Sigmoid colon (tissue), 7 donors: ENCODE results near the gene RHBDF2. TPM values are rescaled to one million over a fixed set of nuclear protein-coding genes. Genes with fewer than 3 reads are reported as not detected.
"Not testable (repeated sequence)": the region's sequence is repeated elsewhere in the genome, so short reads cannot be mapped to it uniquely, and the experiment has no call there.

ENCODE experiments used
- DNase-seq: peaks from one replicate; pipeline ENCODE4 v3.0.0-alpha.2; 2019
- H3K27ac ChIP-seq, 4 donors: fragments of 200-600 bp; sonication (generic); one replicate each; pipeline ENCODE4 v1.5.1; 2016 to 2019; ENCODE audit warnings: mild to moderate bottlenecking in 1 of 4
- H3K27me3 ChIP-seq, 3 donors: fragments of 200-600 bp; sonication (generic); one replicate each; pipeline ENCODE4 v1.5.1; 2019; ENCODE audit warnings: mild to moderate bottlenecking in 1 of 3
- H3K36me3 ChIP-seq, 4 donors: fragments of 200-600 bp; sonication (generic); one replicate each; pipeline ENCODE4 v1.5.1; 2016 to 2019
- H3K4me1 ChIP-seq, 4 donors: fragments of 200-600 bp; sonication (generic); one replicate each; pipeline ENCODE4 v1.5.1; 2017 to 2019
- H3K4me3 ChIP-seq, 4 donors: fragments of 200-600 bp; sonication (generic); one replicate each; pipeline ENCODE4 v1.5.1; 2017 to 2019; ENCODE audit warnings: mild to moderate bottlenecking in 2 of 4, moderate library complexity in 1 of 4
- H3K9me3 ChIP-seq, 4 donors: fragments of 200-600 bp in 3 of 4; sonication (generic) in 3 of 4; one replicate each; pipeline versions ENCODE4 v1.5.1 to v1.6.1; 2013 to 2019
- EP300 ChIP-seq, 4 donors: sonication (generic); formaldehyde crosslinking; IDR thresholded peaks; one replicate each; pipeline ENCODE4 v1.6.1; 2017; ENCODE audit warnings: antibody characterized with exemption in 4 of 4
- POLR2A ChIP-seq, 2 donors: fragments of 450-650 bp; IDR thresholded peaks; one replicate each; pipeline ENCODE4 v1.6.1; 2016; ENCODE audit warnings: antibody characterized with exemption in 2 of 2, mild to moderate bottlenecking in 2 of 2, moderate library complexity in 2 of 2
- POLR2AphosphoS5 ChIP-seq, 4 donors: sonication (generic); formaldehyde crosslinking; IDR thresholded peaks; one replicate each; pipeline ENCODE4 v1.6.1; 2017; ENCODE audit warnings: antibody characterized with exemption in 4 of 4
- WGBS, 2 donors: extraction: QIAGEN DNeasy Blood & Tissue Kit; methylation state at CpG; one replicate each; pipeline ENCODE4 v1.1.7; 2013; 5-methylcytosine and 5-hydroxymethylcytosine counted together
- intact Hi-C: fragments of 100-400 bp; cut with DNase I; formaldehyde crosslinking; loops from one replicate; pipeline ENCODE4 v1.15.1; 2023
- polyA plus RNA-seq, 3 donors: library from polyadenylated mRNA; stranded (reverse); fragments of 200-250 nt; gene quantifications; one replicate each; pipeline ENCODE4 v1.2.3, GENCODE V29; 2013
- total RNA-seq, 4 donors: library from RNA; depleted of rRNA; stranded (reverse); fragments of >200 nt; gene quantifications; one replicate each; pipeline ENCODE4 v1.1.0, GENCODE V29; 2016
- TF ChIP-seq, protein P1 (sequence below), 4 experiments: fragments of 450-650 bp in 3 of 4; fragments of 200-600 bp in 1 of 4; IDR thresholded peaks; one replicate each; pipeline ENCODE4 v1.5.1; 2016 to 2019; ENCODE audit warnings: antibody characterized with exemption in 4 of 4, mild to moderate bottlenecking in 3 of 4, moderate library complexity in 2 of 4
- donor health status: healthy with polysubstance abuse.
- donor health status: Bipolar disorder and iron deficiency.
- donor health status: healthy.

RHBDF2 gene
- total and polyA plus RNA-seq, 7 donors, result 1.2 to 35.7 (median 11.1) TPM

DNA sequence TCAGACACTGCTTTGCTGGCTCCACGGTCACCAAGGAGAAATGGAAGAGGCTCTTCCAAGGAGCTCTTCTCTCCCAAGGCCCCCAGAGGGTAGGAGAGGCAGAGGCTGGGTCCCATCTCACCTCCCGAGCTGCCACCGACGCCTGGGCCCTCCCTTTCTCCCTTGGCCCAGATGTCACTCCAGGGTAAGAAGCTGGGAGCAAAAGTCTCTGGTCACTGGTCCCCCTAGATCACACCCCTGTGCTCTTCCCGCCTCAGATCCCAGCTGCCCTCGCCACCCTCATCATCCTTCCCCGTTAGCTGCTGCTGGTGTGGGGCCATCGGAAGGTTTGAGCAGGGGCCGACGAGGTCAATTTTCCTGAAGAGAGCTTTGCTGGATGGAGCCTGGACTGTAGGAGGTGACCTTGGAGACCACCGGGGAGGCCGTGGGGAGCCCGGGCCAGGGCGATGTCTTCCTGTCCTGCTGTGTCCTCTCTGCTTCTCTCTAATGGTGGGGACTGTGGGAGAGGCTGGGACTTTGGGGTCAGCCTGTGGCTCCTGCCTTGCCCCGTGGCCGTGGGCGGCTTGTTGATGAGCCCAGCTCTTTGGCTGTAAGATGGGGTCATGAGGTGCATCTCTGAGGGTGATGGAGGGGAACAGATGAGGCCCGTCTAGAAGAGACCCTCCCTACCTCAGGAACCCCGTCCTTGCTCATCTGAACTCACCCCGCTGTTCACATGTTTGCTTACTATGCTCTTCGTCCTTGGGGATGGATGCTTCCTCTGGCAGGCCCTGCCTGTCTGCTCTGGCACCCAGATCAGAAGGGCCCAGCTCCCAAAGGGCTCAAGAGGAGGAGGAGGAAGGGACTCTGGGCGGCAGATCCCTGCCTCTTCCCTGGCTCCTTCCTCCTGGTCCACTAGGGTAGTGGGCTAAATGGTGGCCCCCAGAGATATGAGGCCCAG lies 11.4 kb upstream of the RHBDF2 start:
- WGBS, 2 donors, result 74 to 86% methylated on average over 22 of the region's 22 CpGs
- no peaks in the 10 kb centered on the region for H3K9me3 ChIP-seq
- intact Hi-C loops, result no loop called here

DNA sequence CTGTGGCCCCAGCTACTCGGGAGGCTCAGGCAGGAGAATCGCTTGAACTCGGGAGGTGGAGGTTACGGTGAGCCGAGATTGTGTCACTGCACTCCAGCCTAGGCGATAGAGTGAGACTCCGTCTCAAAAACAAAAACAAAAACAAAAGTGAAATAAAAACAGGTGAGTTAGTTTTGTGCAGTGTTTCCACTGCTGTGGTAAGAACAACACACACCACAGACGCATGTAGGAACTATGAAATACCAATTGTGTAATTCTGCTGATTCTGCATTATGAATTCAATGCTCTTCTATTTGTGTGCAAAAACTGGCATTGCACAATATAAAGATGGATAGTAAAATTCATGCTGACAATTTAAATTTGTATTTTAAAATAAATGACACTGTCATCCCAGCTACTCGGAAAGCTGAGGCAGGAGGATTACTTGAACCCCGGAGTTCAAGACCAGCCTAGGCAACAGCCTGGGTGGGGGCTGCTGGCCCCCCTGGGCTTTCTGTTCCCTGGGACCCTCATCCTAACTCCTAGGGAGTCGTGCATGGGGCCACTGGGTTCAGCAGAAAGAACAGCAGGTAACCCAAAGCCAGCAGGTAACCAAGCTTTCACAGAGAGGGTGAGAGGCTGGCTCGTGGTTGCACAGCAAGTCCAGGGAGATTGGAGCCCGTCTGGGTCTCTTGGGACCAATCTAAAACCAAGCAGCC lies 10.6 kb upstream of the RHBDF2 start:
- DNase-seq, result no peak
- H3K9me3 ChIP-seq, result no peaks in the 10 kb centered on the region
- intact Hi-C loops, result no loop called here

More for the DNA sequence above, 11.4 kb upstream of the RHBDF2 start:
- peaks cover 0 to 19% (median 3%) of the 10 kb centered on the region in 4 donors for H3K4me1 ChIP-seq
- DNase-seq, result no peak
- TF ChIP-seq EP300 (IDR thresholded peaks at IDR 0.05) (no peak), POLR2AphosphoS5 (IDR thresholded peaks at IDR 0.05) (no peak), POLR2A (IDR thresholded peaks at IDR 0.05) (no peak)
- TF ChIP-seq, protein P1, sequence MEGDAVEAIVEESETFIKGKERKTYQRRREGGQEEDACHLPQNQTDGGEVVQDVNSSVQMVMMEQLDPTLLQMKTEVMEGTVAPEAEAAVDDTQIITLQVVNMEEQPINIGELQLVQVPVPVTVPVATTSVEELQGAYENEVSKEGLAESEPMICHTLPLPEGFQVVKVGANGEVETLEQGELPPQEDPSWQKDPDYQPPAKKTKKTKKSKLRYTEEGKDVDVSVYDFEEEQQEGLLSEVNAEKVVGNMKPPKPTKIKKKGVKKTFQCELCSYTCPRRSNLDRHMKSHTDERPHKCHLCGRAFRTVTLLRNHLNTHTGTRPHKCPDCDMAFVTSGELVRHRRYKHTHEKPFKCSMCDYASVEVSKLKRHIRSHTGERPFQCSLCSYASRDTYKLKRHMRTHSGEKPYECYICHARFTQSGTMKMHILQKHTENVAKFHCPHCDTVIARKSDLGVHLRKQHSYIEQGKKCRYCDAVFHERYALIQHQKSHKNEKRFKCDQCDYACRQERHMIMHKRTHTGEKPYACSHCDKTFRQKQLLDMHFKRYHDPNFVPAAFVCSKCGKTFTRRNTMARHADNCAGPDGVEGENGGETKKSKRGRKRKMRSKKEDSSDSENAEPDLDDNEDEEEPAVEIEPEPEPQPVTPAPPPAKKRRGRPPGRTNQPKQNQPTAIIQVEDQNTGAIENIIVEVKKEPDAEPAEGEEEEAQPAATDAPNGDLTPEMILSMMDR (IDR thresholded peaks at IDR 0.05), result no peak
- peaks cover 0 to 5% (median 4%) of the 10 kb centered on the region in 3 donors for H3K27me3 ChIP-seq
- no peak overlapping the region for H3K27ac ChIP-seq
- H3K4me3 ChIP-seq, result no peak overlapping the region
- no peaks in the 10 kb centered on the region for H3K36me3 ChIP-seq

DNA sequence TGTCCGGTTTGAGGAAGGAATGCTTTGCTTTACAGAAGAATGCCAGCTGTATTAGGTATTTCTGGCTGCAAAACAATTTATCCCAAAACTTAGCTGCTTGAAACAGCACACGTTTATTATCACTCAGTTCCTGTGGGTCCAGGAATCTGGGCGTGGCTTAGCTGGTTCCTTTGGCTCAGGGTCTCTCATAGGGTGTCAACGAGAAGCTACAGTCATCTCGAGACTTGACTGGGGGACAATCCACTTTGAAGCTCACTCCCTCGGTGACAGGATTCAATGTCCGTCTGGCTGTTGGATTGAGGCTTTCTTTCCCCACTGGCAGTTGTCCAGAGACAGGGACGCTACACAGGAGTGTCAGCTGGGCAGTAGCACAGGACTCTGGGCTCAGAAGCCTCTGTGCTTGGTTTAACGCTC lies 9.6 kb upstream of the RHBDF2 start:
- TF ChIP-seq POLR2AphosphoS5 (IDR thresholded peaks at IDR 0.05), result no peak
- TF ChIP-seq EP300 (IDR thresholded peaks at IDR 0.05), result no peak
- TF ChIP-seq, protein P1 (IDR thresholded peaks at IDR 0.05), result no peak
- TF ChIP-seq POLR2A (IDR thresholded peaks at IDR 0.05), result no peak
- peaks cover 0 to 15% (median 13%) of the 10 kb centered on the region in 3 donors for H3K27me3 ChIP-seq
- intact Hi-C loops, result no loop called here
- 15 to 44% methylated on average over 9 of the region's 9 CpGs for WGBS, 2 donors
- H3K4me3 ChIP-seq, result no peak overlapping the region
- H3K36me3 ChIP-seq, result no peaks in the 10 kb centered on the region
- no peak overlapping the region for H3K27ac ChIP-seq
- peaks cover 0 to 22% (median 2%) of the 10 kb centered on the region in 4 donors for H3K4me1 ChIP-seq
- H3K9me3 ChIP-seq, result no peaks in the 10 kb centered on the region
- DNase-seq, result no peak

More for the DNA sequence above, 10.6 kb upstream of the RHBDF2 start:
- Histone ChIP-seq H3K36me3 (no peaks in the 10 kb centered on the region), H3K27me3 (peaks cover 0 to 12% (median 11%) of the 10 kb centered on the region in 3 donors), H3K27ac (no peak overlapping the region), H3K4me1 (peaks cover 0 to 19% (median 3%) of the 10 kb centered on the region in 4 donors), H3K4me3 (no peak overlapping the region)
- TF ChIP-seq, protein P1 (IDR thresholded peaks at IDR 0.05), result no peak
- TF ChIP-seq POLR2A (IDR thresholded peaks at IDR 0.05) (no peak), EP300 (IDR thresholded peaks at IDR 0.05) (no peak), POLR2AphosphoS5 (IDR thresholded peaks at IDR 0.05) (peak in 1 of 4 donors; percentile 41)
- 74 to 81% methylated on average over 13 of the region's 13 CpGs for WGBS, 2 donors

DNA sequence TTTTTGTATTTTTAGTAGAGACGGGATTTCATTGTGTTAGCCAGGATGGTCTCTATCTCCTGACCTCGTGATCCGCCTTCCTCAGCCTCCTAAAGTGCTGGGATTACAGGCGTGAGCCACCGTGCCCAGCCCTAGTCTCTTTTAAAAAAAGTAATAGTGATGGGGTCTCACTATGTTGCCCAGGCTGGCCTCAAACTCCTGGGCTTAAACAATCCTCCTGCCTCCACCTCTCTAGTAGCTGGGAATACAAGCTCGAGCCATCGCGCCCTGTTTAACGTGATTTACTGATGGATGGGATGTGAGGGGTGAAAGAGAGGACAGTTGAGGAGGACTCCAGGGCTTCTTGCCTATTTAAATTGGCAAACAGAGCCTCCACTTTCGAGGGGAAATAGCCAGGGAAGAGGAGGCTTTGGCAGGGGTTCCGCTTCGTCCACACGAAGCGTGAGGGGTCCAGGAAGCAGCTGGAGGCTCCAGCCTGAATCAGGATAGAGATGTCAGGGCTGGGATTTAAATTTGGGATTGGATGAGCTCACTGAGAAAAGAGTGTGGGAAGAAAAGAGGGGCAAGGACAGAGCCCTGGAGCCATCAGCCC lies 7.3 kb upstream of the RHBDF2 start:
- Histone ChIP-seq H3K27me3 (peaks cover 0 to 15% (median 13%) of the 10 kb centered on the region in 3 donors), H3K4me1 (peaks cover 0 to 12% (median 0%) of the 10 kb centered on the region in 4 donors)
- not testable (repeated sequence) for DNase-seq, H3K9me3 ChIP-seq, H3K36me3 ChIP-seq, H3K4me3 ChIP-seq, H3K27ac ChIP-seq
- 75 to 80% methylated on average over 14 of the region's 14 CpGs for WGBS, 2 donors
- intact Hi-C loops, result loop anchor here (5.0 kb wide), 1 partner anchor 101 kb away; no protein-coding TSS in a partner anchor
